SK-N-SH (cell line): Measurements from ENCODE around the gene SMC1A.

Source experiments
- CHD2 ChIP-seq: fragments of 150-350 bp; IDR thresholded peaks from 2 replicates; pipeline ENCODE4 v1.6.1; 2018; ENCODE audit warnings: low read length; ENCODE audit not compliant: partially characterized antibody
- GABPA ChIP-seq: IDR thresholded peaks from 2 replicates; pipeline ENCODE4 v1.4.0; 2012; ENCODE audit warnings: low read depth, mild to moderate bottlenecking
- MXI1 ChIP-seq: IDR thresholded peaks from 2 replicates; pipeline ENCODE4 v1.6.1; 2012; ENCODE audit warnings: mild to moderate bottlenecking, low read depth, low read length, improper control_type of control experiment
- SIN3A ChIP-seq: IDR thresholded peaks from 2 replicates; pipeline ENCODE4 v1.6.1; 2012; ENCODE audit warnings: low read depth, mild to moderate bottlenecking, low read length, moderate library complexity, borderline replicate concordance
- TF ChIP-seq, protein P1 (sequence below): fragments of 200-600 bp; sonication (generic); IDR thresholded peaks from 2 replicates; pipeline ENCODE4 v1.6.1; 2017; ENCODE audit warnings: antibody characterized with exemption, mild to moderate bottlenecking, moderate library complexity
- TF ChIP-seq, protein P2 (sequence below): fragments of 150-350 bp; IDR thresholded peaks from 2 replicates; pipeline ENCODE4 v1.6.1; 2017; ENCODE audit warnings: antibody characterized with exemption, low read length, low read depth, borderline replicate concordance
- TF ChIP-seq, protein P3 (sequence below): IDR thresholded peaks from 2 replicates; pipeline ENCODE4 v1.4.0; 2012; ENCODE audit warnings: low read depth

DNA sequence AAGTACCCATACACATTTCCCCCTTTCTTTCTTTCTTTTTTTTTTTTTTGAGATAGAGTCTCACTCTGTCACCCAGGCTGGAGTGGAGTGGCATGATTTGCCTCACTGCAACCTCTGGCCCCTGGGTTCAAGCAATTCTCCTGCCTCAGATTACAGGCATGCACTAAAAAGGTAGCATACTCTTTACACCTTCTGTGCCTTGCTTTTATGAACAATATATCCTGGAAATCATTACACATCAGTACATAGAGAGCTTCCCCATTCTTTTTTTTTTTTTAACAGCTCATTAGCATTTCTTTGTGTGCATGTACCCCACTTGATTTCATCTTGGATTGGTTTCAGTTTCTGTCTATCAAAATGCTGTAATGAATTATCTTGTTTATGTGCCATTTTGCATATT, 30.4 kb upstream of the SMC1A start:
- no peak for TF ChIP-seq MXI1
- TF ChIP-seq, protein P1, sequence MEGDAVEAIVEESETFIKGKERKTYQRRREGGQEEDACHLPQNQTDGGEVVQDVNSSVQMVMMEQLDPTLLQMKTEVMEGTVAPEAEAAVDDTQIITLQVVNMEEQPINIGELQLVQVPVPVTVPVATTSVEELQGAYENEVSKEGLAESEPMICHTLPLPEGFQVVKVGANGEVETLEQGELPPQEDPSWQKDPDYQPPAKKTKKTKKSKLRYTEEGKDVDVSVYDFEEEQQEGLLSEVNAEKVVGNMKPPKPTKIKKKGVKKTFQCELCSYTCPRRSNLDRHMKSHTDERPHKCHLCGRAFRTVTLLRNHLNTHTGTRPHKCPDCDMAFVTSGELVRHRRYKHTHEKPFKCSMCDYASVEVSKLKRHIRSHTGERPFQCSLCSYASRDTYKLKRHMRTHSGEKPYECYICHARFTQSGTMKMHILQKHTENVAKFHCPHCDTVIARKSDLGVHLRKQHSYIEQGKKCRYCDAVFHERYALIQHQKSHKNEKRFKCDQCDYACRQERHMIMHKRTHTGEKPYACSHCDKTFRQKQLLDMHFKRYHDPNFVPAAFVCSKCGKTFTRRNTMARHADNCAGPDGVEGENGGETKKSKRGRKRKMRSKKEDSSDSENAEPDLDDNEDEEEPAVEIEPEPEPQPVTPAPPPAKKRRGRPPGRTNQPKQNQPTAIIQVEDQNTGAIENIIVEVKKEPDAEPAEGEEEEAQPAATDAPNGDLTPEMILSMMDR = no peak
- no peak for TF ChIP-seq GABPA
- TF ChIP-seq, protein P2, sequence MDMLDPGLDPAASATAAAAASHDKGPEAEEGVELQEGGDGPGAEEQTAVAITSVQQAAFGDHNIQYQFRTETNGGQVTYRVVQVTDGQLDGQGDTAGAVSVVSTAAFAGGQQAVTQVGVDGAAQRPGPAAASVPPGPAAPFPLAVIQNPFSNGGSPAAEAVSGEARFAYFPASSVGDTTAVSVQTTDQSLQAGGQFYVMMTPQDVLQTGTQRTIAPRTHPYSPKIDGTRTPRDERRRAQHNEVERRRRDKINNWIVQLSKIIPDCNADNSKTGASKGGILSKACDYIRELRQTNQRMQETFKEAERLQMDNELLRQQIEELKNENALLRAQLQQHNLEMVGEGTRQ = no peak
- no peak for TF ChIP-seq SIN3A
- no peak for TF ChIP-seq CHD2
- TF ChIP-seq, protein P3, sequence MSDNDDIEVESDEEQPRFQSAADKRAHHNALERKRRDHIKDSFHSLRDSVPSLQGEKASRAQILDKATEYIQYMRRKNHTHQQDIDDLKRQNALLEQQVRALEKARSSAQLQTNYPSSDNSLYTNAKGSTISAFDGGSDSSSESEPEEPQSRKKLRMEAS = no peak
